HG03432 (cell line): ENCODE results near the gene TENM4.

Source experiments
- ATAC-seq: cut with Tn5 transposase; IDR thresholded peaks from one replicate; pipeline ENCODE4 v1.9.1; 2021; ENCODE audit warnings: mild to moderate bottlenecking, moderate library complexity; ENCODE audit not compliant: unreplicated experiment

The TENM4 gene

DNA sequence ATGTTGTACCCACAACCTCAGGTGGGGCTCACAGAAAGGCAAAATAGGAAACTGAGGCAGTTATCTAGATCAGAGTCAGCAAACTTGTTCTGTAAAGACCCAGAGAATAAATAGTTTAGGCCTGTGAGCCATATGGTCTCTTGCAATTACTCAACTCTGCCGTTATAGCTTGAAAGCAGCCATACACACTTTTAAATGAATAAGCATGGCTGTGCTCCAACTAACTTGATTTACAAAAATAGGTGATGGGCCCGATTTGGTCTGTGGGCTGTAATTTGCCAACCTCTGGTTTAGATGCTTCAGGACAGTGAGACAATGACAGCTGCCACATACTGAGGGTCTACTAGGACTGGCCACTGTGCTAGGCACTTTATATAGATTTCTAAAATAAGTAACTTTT is 667.3 kb downstream of the TENM4 start:
- ATAC-seq, result no peak

DNA sequence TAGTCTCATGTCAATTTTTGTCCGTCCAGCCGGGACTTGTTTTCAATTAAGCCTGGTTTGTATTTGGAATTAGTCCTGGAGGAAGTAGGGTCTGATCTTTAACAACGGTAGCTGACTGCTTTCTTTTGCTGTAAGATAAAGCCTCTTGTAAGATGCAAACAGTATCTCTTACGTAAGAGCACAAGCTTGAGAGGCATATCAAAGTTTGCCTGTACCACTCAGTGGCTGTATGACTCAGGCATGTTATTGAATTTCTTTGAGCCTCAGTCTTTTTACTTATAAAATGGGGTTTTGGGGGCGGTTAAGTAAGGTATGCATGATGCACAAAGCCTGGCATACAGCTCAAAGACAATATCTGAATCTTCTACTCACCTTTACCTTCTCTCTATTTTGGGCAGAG is 667.8 kb downstream of the TENM4 start:
- no peak for ATAC-seq

DNA sequence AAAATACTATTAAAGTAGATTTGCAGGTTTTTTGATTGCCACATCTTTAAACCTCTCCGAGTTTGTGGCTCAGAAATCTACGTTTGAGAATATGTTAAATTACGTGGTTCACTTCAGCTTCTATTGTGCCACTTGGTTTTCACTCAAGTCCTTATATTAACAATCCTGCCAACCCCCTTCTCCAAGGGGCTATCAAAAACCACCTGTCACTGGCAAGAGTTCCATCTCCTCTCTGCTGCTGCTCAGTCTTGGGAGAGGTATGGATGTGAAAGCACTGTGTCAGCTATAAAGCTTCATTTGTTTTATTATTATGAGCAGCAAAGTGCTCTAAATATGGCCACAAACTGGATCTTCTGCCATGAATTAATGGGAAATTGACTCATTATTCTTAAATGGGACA is 668.6 kb downstream of the TENM4 start:
- no peak for ATAC-seq

DNA sequence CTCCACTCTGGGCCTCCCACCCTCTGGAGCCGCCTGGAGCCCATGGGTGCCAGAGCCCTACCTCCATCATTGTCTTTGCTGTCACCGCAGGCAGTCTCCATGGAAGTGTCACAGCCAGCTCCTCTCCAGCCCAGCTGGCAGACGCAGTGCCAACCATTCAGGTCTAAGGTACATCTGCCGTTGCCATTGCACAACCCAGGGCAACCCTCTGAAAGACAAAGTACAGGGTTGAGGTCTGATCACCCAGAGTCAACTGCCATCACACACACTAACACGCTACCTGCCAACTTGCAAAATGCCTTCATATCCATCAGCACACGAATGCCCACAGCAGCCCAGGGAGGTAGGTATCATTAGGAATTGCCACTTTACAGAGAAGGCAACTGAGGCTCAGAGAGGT is 669.9 kb downstream of the TENM4 start:
- no peak for ATAC-seq

DNA sequence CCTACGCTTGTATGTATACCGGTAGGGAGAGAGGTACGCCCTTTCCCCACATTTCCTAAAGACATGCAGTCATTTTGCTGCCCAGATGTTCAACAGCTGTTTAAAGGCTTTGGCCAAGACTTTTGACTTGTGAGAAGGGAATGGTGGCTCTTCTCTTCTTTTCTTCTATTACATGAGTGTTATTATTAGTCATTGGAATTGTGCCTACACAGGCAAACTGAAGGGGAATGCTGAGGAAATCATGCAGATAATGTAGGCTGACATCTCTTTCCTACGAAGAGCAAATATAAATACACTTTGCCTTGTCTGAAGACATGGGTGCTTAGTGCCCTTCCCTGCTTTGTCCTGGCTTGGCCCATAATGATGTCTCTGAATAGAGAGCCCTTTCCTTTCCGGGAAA is 671.9 kb downstream of the TENM4 start:
- ATAC-seq, result no peak

DNA sequence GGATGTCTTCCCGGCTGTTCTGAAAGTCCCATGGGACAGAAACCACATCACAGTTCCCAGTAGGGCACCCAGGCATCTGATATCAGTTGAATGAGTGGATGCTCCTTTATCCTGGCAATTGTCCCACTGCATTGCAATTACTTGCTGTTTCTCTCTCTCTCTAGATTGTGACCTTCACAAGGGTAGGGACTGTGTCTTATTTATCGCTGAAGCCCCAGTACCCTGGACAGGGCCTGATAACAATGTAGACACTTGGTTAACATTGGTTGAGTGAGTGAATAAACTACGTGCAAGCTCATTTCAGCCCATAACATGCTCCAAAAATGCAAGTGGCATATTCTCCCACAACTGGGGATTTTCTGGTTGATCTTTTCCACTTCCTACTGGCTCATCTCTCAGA is 672.5 kb downstream of the TENM4 start:
- ATAC-seq, result no peak

DNA sequence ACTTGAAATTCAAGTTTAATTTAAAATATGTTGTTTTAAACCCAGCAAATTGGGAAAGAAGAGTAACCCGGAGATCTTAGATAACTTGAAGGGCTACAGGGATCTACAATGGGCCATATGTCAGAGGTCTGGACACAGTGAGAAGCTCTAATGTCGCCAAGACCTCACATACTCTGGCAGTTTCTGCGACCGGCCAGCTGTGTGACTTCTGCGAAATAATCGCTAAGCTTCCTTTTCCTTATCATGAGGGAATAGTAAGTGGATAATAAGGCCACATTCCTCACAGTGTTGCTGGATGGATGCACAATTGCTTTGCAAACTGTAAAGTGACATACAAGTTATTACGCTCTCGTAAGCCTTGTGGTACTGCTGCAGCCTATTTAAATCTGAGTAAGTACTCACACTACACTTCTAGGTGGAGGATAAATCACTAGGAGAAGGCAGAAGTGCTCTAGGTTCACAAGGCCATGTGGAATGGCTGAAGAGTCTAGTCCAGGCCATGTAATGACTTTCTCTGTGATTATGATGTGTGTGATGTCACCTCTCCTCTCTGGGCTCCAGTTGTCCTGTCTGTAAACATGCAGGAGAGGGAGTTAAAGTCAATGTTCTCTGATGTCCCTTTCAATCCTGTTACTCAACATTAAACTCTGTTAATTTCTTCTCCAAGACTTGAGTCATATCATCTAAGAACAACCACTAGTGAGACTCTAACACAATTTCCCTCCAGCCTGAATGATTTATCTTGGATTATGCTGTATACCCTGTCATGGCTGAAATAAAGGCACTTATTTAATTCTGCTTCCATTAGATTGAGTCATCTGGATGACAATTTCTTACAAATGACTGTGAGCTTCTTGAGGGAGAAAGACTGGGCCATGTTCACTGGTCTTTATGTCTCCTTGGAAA is 673.5 kb downstream of the TENM4 start:
- no peak for ATAC-seq

DNA sequence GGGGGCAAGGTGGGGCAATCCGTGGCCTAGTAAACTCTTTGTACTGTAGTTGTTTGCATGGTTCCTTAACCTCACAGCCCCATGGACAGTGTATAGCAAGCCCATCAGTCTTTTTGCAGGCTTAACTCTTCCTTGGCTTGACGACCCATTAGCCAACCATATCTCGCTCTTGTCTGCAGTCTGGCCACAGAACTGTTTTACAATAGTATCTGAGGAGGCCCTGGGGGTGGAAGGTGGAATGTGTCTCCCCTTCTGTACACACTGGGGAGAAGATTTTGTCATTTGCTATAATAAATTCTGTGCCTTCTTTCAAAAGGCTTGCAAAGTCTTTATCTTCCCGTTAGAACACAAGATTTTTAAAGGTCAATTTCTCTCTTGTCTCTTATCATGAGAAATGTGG is 675.9 kb downstream of the TENM4 start:
- ATAC-seq, result no peak

DNA sequence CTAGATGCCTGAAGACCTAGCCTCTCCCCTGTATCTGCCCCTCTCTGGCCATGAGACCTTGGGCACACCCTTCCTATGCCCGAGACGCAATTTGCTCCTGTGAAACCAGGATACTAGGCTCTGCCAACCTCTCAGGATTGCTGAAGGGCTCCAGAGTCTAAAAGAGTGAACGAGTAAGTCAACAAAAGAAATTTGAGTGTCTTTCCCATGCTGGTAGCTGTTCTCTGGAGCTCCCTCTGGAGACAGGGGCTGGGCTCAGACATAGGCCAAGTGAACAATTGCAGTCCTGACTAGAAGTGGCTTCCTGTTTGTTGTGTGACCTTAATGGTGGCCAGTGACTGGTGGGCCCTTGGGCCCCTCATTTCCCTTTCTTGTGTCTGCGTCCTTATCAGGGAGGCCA is 677.2 kb downstream of the TENM4 start:
- ATAC-seq, result no peak

DNA sequence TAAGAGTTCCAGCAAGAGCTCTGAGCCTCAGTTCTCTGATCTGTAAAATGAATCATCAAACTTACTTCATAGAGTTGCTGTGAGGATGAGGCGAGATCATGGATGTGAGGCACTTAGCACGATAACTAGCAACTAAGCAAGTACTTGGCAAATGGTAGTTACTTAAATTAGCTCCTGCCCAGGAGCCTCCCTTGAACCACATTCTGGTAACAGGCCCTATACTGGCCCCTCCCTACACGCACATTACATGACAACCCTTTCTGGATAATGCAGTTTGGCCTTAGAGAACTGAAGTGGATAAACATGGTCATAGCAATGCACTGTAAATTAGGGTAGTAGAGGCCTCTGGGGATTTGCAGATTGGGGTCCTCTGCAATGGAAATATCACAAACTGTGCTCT is 678.7 kb downstream of the TENM4 start:
- ATAC-seq, result no peak

DNA sequence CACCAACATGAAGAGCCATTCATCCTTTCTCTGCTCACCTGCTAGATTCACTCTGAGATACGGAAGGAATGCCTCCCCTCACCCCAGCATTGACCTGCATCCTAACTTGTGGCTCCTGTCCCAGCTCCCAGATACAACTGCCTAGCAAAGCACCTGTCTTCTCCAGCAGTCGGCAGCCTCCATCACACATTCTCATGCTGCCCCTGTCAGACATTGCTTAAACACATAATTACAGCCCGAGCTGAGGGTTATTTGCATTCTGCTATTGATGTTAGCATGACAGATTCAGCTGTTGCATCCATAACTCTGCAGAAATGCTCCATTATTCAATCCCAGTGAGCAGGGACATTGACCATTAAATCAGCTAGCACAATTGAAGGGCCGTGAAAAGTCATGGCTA is 681.8 kb downstream of the TENM4 start:
- no peak for ATAC-seq

DNA sequence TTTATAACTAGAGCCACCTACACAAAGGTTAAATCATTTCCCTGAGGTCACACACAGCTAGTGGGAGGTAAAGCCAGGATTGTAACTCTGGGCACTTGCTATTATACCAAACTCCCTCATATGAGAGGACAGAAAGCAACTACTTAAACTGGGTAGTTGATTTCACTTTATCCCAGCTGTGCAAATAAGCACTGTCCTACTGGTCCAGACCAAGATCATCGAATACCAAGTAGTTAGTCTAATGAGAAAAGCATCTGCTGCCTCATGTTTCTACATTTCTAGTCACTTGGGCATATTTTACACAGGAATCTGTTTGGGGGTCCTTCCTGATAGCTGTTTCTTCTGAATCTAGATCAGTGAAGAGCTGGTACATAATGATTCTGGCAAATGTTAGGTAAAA is 687.5 kb downstream of the TENM4 start:
- ATAC-seq, result no peak

DNA sequence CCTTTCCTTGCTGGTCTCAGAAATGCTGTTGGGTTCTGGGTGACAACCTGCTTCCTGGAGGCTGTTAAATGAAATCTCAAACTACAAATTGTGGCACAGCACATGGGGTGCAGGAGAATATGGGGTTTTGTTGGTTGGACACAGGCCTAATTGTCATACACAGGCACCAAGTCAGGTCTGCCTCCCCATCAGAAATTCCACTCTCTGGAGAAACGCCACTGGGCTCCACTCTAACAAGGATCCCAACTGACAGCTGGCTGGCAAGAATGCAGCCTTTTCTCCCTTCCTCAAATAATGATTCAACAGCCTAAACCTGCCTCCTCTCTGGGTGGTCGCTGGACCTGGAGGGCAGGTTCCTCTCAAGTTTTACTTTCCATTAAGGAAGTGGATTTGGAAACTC is 688.3 kb downstream of the TENM4 start:
- ATAC-seq, result no peak

DNA sequence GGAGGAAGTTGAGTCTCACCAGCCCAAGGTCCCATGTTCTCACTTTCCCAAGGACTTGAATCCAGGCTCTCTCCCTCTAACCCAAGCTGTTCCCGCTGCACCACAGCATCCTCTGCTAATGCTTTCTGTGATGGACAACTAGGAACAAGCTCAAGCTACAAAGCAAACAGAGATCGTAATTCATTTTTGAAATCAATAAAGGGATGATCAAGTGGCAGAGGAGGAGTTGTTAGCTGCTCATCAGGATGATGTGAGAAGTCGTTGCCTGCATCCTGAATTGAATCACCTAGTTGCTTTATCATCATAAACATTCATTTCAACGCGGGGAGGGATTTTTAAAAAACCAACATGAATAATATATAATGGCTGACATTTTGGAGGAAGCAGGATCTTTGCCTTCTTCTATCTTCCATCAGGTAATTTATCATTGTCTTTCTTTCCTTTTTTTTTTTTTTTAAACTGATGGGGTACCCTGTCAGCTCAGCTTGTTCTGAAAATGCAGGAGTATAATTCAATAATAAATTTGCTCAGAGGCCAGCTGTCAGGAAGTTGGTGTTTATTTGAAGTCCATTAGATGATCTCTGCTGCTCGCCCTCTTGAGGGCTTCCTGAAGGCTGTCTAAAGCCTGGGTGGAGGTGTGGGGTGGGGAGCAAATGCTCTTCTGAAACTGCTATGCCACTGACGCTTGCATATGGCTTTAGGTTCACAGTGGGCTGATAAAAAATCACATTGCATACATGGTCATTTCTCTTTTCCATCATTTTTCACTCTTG is 691.7 kb downstream of the TENM4 start:
- no peak for ATAC-seq

DNA sequence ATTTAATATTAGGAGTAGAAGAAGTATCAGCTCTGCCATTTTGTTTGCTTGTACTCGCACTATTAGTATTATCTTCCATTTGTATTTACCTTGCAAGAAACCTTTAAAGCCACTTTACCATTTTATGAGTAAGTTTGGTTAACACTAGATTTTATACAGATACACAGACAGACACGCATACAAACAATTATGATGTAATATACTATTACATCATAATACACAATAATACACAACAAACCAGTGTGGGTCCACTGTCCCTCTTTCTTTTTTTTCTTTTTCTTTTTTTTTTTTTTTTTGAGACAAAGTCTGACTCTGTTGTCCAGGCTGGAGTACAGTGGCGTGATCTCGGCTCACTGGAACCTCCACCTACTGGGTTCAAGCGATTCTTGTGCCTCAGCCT is 695.9 kb downstream of the TENM4 start:
- no peak for ATAC-seq

DNA sequence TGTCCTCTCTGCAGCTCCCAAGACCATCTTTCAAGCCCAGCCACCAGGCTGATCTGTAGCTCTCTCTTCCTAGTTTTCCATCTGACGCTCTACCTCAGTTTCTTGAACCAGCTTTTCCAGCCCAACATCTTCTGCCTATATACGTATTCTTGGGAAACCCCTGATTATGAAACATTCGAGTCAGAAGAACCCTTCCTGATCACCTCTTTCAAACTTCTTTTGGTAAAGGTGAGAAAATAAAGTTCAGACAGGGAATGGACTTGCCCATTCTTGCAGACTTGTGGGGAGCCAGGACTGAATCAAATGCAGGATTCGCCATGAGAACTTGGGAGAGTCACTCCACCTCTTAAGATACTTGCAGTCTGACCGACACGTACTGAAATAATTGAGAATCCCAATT is 696.6 kb downstream of the TENM4 start:
- no peak for ATAC-seq

DNA sequence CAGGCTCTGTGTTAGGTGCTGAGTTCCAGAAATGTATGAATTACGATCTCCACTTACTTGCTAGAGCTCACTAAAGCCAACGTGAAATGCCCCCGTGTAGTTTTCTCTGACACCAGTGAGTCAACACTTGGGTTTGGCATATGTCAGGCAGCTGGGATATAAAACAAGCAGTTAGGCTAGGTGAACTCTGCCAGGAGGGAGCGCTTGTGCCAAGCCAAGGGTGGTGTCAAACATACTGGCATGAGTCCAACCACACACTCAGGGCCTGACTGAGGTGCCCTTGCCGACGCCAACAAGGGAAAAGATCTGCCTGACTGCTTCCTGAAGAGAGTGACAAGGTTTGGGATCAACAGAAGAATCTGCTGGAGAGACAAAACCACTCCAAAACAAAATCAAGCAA is 698.4 kb downstream of the TENM4 start:
- ATAC-seq, result no peak

DNA sequence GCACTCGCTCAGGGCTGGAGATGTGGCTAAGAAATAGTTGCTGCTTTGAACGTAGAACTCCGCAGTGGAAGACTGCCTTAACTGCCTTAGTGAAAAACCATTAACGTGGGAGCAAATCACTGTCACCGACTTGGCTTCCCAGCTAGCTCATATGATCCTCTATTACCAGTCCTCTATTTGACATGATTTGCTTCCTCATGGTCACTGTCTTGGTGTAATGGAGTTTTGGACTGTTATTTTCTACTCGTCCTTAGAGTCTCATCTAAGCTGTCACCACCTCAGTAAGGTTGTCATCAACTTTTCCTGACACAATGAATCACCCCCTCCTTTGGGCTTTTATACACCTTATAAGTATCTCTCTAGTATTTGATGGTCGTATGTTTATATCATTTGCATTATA is 699.1 kb downstream of the TENM4 start:
- no peak for ATAC-seq

DNA sequence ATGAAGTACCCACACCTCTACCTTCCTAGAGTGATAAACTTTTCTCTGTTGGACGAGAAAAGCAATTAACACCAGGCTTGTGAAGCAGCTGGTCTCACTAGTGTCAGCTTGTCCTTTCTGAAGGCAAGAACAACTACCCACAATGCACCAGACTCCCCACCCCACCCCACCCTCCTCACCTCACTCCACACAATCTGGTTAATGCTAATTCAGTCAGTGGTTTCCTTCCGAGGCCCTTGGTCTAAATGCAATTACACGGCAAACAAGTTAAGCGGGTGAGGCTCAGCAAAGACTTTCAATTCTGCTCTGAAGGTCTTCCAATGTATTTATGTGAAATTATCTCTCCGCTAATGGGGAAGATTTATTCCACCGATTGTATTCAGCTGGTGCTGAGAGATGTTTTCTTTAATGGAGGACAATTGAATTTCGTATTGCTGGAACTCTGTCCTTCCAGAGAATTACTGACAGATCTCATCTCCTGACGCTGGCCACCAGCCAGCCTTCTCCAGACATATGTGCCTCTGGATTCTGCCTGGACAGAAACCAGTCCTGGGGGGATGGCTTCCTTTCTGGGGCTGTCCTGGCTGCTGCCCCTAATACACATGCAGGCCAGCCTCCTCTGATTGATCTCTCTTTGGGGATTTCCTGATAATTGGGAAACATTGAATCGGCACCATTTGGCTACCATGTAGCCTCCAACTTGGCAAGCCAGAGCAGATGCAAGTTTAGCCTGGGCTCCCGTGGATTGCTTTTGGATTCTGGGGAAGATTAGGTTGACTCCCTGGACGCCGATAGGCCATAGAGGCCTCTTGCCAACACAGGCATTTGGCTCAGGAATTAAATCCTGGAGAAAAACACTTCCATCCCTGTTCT is 700.4 kb downstream of the TENM4 start:
- ATAC-seq, result no peak

DNA sequence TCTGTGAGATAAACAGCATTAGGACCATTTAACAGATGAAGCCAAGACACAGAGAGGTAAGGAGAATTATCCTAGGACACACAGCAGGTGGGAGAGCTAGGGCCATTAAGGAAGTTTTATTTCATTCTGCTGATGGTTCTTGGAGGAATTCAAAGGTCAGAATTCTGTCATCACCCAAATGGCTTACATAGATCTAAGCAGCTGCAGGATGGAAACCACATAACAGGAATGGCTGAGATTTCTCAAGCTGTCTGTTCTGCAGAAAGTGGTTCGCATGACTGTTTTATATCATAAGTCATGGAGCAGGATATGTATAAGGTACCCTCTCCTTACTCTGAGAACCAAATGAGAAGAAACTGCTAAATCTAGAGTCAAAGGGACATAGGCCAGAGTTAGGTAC is 702.9 kb downstream of the TENM4 start:
- no peak for ATAC-seq

DNA sequence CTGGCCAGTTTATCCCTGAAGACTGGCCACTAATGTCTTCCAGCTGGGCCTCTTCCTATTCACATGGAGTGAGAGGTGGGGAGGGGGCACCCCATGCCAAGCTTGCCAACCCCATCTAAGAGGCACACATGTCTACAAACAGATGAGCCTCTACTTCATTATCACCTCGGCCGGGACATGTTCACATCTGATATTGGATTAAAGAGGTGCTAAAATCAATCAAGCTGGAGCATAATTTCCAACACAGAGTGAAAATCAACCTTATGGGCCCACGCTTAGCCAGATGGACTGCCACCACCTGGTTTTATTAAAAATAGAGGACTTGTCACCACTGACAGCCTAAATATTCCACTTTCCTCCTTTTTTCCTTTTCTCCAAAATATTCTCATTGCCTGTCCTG is 703.5 kb downstream of the TENM4 start:
- ATAC-seq, result no peak
